HPDE6-E6E7 (cell line): Measurements from ENCODE around the gene ABCA6.

ENCODE experiments used
- DNase-seq: peaks from one replicate; pipeline ENCODE4 v3.0.0; 2011; ENCODE audit warnings: missing footprints; ENCODE audit errors: extremely low spot score

ABCA6 gene

DNA sequence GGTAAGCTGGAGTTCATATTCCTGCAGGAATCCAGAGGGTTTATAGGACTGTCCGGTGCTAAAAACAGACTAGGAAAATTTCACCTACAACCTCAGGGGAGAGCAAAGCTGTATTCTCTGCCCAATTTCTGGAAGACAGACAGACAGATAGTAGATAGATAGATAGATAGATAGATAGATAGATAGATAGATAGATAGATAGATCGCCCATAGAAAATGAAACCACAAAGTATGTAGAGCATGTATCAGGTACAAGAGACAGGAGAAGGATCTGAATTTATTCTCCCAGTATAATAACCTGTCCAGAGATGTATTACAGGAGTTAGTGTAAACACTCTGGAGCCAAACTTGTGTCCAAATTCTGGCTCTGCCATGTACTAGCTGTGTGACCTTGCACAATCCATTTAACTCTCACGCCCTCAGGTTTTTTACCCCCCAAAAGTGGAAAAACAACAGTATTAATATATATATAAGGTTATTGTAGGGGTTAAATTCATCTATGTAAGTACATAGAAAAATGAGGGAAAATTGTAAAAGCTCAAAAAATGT, 2.1 kb upstream of the ABCA6 start:
- DNase-seq = no peak

GRCh38 chr17:69143151-69143550, 1.5 kb upstream of the ABCA6 start:
- no peak for DNase-seq

GRCh38 chr17:69142175-69142802, 594 bp upstream of the ABCA6 start:
- no peak for DNase-seq

- DNase-seq = no peak
Measured at GRCh38 chr17:69134112-69134511, 7.6 kb downstream of the ABCA6 start.

DNA sequence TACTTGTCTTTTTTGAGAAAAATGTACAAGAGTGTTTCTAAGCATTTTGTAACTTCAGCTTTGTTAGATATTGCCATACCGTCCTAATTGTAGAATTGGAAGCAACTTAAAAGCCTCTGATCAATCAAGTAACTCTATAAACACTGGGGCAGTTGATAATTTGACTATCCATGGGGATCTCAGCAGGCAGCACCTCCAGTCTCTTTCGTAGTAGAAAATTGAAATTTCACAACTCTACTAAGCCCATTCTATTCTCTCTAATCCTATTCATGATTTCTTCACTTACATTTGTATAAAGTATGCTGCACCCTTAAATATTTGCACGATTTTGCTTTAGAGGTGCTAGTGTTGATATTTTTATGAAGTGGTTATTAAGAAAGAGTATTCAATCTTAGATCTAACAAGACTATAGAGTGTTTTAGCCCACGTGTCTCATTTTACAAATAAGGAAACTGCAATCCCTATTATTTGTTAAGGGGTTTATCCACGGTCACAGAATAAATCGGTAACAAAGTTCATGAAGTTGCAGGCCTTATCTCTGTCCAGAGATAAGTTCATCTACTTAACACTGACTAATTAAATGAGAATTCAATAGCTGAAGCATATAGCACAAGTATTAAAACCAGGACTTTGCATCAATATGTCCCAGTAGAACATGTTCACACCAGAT, 10.9 kb downstream of the ABCA6 start:
- no peak for DNase-seq

DNA sequence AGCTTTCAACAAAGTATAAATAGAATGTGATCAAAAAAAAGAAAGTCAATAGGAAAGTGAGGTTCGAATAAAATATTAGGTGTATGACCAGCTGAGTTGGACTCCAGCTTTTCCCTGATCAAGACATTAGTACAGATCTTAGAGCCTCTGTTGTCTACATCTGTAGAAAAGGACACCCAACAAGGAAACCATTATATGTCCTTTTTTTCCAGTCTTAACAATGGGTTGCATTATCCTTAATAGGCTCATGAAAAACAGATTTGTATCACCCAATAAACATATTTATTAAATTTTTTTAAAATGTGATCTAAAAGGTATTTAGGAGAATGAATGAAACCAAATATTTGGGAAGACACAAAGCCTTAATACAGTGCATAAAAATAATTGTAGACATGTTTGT, 18.1 kb downstream of the ABCA6 start:
- DNase-seq = no peak

GRCh38 chr17:69122065-69122464, 19.6 kb downstream of the ABCA6 start:
- no peak for DNase-seq

DNA sequence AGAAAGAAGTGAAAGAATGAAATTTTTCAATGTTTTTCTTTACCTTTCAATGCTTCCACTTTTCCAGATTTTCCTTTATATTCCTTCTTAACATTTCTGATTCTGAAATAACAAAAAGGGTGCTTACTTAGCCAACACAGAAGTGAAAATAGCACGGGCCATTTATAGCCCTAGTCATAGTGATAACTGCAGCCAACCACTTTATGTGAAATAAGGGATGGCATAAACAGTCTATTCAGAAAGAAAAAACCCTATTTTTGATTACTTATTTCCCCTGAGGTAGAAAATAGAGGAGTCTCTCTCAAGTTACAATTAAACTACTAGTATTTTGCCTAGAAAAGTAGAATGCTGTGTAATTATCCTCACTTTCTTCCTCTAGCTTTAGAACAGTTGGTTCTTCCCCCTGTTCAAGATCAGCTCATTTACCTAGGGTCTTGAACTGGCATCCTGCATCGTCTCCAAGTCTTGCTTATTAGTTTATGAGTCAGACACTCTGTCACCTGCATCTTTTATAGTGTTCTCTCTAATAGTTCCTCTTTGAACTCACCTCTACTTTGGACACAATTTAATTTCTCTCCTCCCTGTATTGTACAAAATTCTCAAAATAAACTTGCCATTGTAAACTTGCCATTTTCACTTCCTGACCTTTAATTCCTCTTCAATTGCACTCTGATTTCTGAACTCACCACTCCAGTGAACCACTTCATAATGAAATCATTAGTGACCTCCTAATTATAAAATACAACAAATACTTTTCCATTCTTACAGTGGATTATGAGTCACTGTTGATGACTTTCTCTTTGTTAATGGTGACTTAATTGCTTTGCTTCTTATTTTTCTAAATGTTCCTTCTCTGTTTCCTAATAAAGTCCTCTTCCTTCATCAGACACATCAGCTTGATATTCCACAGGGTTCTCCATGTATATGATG, 23.6 kb downstream of the ABCA6 start:
- DNase-seq = no peak

GRCh38 chr17:69111794-69112193, 29.9 kb downstream of the ABCA6 start:
- no peak for DNase-seq

- no peak for DNase-seq
Measured at GRCh38 chr17:69105907-69106730, 35.6 kb downstream of the ABCA6 start.

GRCh38 chr17:69103557-69104233, 38.0 kb downstream of the ABCA6 start:
- no peak for DNase-seq

DNA sequence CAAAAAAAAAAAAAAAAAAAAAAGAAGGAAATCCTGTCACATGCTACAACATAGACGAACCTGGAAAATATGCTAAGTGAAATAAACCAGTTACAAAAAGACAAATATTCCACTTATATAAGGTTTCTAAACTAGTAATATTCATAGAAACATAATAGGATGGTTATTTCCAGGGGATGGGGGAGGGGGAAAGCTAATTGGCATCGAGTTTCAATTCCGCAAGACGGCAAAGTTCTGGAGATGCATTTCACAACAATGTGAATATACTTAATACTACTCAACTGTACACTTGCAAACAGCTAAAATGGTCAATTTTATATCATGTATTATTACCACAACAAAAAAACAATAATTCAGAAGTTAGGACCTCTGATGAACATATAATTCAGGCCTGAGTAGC, 43.1 kb downstream of the ABCA6 start:
- DNase-seq = no peak

- DNase-seq = no peak
Measured at GRCh38 chr17:69096541-69096940, 45.2 kb downstream of the ABCA6 start.

- DNase-seq = no peak
Measured at GRCh38 chr17:69093995-69094394, 47.7 kb downstream of the ABCA6 start.

GRCh38 chr17:69093279-69093789, 48.4 kb downstream of the ABCA6 start:
- no peak for DNase-seq

- no peak for DNase-seq
Measured at GRCh38 chr17:69090365-69090764, 51.3 kb downstream of the ABCA6 start.

DNA sequence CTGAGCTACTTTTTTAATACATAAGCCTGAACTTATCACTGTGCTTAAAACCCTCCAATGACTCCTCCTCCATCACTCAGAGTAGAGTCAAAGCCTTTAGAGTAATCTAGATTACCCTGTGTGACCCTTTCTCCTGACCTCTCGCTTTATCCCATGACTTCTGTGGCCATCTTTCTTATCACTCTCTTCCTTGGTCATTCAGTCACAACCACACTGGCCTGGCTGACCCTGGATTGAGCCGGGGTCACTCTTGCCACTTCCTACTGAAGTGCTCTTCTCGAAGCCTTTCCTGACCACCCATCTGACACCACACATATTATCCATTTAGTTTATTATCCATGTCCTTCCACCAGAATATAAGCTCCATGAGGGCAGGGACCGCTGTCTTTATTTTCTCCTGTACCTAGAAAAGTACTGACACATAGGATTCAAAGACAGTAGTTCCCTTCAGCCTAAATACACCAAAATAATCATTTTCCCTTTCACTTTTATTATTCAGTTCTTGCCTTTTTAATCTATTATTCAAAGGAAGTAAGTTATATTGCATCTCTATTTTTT, 53.0 kb downstream of the ABCA6 start:
- DNase-seq = no peak

- DNase-seq = no peak
Measured at GRCh38 chr17:69086641-69087040, 55.1 kb downstream of the ABCA6 start.

- peak; percentile 12 for DNase-seq
Measured at GRCh38 chr17:69084911-69085310, 56.8 kb downstream of the ABCA6 start.

DNA sequence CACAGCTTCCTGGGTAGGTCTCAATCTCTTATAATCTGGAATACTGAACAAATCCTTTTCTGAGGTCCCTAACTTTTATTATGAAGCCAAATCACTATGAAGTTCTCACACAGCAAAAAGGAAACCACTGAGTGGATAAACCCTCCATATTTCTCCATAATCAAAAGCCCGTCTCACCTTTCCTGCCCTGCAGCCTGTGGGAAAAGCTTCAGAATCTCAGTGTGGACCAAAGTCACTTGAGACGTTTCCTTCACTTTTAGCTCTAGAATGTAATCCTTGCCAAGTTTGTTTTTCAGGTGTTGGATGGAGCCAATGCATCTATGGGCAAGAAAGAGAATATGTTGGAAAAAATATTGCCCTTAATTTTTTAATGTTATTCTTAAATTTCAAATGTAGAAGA, 59.0 kb downstream of the ABCA6 start:
- no peak for DNase-seq
